Raji (cell line): ENCODE results near the gene EVI2A.

ENCODE experiments used
- POLR2A ChIP-seq: IDR thresholded peaks from 2 replicates; pipeline ENCODE4 v1.6.1; 2011; ENCODE audit warnings: low read depth, low read length, control low read depth; ENCODE audit not compliant: insufficient read depth

EVI2A gene

DNA sequence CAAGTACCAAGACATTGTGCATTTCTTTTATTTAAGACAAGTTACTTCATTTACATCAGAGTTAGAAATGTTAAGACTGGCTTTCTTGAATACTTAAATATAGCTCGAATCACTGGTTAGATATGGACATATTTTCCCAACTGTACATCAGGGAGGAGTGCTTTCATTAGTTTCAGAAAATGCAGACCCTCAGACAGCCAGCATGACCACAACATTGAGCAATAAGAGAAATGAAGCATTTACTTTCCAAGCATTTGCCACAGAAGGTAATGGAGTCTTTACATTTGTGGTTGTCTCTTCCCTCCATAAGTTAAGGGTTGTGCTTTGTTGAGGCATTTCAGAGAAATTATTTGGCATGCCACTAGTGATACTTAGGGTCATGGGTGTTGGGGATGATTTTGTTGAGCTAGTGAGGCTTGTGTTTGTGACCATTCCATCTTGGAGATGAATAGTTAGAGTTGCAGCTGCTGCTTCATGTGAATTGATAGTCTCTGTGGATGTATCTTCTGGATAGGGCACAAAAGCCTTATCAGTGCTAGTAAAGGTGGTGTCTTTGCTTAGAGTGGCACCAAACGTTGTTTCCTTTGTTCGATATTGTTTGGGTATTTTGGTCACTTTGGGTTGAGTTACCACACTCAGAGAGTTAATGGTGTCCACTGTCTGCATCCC, 26.5 kb downstream of the EVI2A start:
- no peak for TF ChIP-seq POLR2A

DNA sequence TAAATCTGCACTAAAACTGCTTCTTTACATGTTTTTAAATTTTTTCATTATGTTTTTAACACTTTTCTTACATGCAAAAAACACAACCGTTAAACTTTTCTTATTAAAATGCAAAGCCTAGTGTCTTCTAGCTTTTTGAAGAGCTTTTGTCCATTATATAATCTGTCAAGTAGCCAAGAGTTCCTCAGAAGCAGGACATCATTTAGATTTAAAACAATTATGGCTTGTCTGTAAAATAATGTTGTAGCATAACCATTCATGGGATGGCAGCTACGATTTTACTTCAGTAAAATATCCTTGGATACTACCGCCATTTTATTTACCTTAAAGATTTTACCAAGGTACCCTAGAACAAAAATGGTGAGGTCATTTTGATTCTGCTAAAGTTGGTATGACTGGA, 27.2 kb downstream of the EVI2A start:
- TF ChIP-seq POLR2A = no peak

DNA sequence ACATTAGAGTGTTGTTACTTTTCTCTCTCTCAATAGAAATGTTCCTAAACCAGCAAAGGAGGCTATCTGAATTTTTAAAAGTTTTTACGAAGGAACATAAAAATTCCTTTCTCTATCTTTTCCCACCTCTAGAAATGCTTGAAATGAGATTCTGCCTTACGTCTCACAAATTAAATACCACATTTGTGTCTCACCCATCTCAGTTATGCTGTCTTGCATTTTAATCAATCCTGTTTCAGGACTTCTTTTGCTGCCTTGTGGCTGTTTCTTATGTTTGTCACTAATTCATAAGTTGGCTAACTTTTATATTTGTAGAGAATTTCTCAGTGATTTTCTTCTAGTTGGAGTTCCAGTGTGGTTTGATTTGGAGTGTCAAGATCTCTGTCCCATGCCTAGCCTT, 27.8 kb downstream of the EVI2A start:
- TF ChIP-seq POLR2A = no peak

DNA sequence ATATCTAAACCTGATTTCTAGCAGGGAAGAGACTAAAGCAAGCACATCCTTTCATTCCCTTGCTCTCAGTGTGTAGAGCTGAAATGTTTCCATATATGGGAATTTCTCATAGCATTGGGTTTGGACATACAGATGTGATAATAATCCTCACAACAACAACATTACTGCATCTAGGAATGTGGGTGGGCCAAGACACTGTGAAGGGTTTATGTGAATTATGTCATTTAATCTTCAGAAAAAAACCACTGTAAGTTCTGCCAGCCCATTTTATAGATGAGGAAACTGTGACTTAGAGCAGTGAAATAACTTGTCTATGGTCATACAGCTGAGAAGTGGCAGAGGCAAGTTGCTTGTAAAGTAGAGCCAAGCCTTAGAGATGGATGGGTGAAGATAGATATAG, 29.6 kb downstream of the EVI2A start:
- no peak for TF ChIP-seq POLR2A

DNA sequence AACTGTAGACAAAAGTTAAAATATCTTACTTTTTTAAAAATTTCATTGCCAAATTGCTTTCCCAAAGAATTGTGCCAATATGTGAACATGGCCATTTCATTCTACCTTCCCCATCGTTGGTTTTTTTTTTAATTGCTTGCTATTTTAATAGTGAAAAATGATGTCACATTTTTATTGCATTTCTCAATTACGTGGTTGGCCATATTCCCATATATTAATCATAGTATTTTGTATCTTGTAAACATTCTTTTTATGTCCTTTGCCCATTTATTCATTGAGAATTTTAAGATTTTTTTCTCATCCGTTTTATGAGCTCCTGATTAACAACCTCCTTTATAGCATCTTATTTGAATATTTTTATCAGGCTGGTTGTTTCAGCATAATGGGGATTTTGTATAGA, 31.6 kb downstream of the EVI2A start:
- no peak for TF ChIP-seq POLR2A

DNA sequence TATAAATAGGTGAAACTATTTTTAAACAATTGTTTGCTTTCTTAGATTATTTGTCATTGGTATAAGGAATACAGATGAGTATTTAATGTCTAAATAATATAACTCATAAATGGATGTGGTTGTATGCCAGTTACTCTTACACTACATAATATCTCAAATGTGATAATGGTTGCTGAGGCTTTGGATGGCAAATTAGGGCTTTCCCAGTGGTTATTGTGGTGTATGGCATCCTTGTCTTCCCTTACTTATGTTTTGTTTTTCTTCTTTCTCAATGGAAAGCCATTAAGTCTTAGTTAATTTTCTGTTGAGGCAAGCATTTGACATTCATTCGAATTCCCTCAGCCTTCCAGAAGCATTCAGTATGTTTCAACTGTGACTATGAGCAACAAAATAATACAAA, 34.8 kb downstream of the EVI2A start:
- no peak for TF ChIP-seq POLR2A

DNA sequence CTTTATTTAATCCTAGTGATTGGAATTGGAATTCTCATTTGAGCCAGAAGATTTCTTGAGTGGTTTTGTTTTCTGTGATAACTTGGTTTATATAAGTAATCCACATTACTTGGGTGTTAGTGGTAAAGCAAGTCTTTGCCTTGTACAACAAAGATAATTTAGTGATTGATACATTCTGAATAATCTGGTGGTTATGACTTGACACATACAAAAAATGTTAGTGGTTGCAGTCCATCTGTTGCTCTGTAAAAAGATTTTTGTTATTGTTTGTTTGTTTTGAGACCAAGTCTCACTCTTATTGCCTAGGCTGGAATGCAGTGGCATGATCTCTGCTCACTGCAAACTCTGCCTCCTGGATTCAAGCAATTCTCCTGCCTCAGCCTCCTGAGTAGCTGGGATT, 37.6 kb downstream of the EVI2A start:
- TF ChIP-seq POLR2A = no peak

DNA sequence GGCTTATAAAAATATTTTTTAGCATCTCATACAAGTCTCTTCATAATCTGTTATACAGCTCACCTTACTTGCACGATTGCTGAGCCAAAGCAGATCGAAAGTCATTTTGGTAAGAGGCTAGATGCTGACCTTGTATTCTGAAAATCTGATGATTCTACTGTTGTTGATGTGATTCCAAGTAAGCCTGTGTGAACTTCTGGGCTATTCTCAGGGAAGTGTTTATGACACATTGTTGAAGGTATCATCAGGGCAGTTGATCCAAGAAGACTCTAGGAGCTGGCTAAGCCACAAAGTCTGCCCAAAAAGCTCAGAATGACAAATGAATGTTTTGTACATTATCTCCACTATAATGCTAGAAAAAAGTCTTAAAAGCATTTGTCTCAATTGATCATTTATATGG, 40.4 kb downstream of the EVI2A start:
- no peak for TF ChIP-seq POLR2A

DNA sequence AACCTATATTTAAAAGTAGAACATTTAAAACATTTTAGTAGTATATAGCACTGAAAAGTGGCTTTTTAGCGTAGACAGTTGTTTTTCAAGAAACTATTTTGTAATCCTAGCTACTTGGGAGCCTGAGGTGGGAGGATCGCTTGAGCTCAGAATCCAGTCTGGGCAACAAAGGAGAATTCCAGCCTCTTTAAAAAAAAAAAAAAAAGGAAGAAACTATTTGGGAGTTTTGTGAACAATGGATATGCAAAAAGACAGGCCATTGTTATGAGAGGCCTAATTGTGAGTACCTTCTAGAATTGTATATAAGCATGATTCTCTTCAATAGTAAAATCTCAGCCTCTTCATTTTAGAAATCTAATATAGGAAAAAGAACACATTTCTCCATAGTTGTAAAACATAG, 42.0 kb downstream of the EVI2A start:
- no peak for TF ChIP-seq POLR2A

DNA sequence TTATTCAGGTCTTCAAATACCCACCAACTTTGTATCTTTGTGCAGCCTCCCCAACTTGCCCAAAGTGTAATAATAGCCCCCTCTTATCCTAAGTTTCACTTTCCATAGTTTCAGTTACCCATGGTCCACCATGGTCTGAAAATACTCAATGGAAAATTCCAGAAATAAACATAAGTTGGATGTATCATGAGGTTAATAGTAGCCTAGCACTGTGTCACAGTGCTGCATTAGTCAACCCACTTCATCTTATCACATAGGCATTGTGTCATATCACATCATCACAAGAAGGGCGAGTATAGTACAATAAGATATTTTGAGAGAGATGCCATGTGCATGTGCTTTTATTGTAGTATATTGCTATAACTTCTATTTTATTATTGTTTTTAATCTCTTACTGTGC, 46.3 kb downstream of the EVI2A start:
- no peak for TF ChIP-seq POLR2A

DNA sequence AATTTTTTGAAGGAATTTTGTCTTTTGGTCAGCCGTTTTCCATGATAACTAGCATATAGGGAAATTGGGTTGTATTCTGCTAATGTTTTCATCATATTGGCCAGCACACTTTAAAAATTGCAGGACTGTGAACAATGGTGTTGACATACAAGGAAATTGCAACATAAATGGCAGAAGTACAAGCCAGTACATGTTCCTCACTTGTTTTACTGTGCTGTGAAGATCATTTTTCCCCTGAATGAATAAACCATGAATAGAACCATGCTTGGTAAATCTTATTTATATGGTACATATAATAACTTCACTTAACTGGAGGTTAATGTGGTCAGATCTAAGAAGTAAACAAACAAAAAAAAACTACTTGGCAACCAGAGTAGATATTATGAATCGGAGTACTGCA, 47.2 kb downstream of the EVI2A start:
- no peak for TF ChIP-seq POLR2A

DNA sequence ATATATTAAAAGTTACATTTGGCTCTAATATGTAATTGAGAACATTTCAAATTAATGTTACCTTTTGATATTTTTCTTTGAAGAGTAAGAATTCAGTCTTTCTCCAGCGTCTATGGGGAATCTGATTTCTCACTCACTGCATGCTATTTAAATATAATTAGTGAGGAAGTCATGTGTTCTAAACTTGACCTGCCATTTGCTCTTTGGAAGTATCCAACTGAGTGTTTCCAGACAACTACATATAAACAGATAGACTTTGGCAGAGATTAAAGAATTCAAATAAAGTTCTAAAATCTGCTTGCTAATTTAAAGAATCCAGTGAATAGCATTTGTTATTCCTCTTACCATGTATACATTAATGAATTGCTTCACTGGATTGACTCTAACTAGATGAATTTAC, 47.9 kb downstream of the EVI2A start:
- TF ChIP-seq POLR2A = no peak

DNA sequence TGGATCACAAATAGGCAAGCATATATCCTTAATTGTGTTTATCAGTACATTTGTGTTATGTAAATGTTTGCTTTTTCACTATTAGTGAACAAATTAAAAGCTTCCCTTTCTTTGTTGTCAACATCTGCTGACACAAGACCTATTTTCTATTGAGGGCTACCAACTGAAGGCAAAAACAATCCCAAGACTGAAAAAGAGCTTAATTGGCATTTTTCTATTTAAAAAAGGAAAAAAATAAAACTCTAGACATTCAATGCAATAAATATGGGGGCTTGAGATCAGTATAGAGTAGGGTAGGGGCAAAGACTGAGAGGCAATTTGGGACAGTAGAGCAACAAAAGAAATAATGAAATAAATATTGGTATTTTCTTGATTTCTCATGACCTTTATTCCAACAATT, 48.6 kb downstream of the EVI2A start:
- TF ChIP-seq POLR2A = no peak

DNA sequence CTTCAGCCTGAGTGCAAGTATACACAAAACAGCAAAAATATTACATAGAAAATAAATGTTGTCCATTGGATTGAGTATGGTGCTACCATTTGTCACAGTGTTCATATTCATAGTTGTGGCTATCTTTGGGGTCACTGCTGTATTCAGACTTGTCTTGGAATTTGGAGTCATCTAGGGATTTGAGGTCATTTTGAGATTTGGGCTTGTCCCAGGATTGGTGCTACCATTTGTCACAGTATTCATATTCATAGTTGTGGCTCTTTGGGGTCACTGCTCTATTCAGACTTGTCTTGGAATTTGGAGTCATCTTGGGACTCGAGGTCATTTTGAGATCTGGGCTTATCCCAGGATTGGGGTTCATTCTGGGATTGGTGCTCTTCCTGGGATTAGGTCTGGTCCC, 49.2 kb downstream of the EVI2A start:
- no peak for TF ChIP-seq POLR2A

DNA sequence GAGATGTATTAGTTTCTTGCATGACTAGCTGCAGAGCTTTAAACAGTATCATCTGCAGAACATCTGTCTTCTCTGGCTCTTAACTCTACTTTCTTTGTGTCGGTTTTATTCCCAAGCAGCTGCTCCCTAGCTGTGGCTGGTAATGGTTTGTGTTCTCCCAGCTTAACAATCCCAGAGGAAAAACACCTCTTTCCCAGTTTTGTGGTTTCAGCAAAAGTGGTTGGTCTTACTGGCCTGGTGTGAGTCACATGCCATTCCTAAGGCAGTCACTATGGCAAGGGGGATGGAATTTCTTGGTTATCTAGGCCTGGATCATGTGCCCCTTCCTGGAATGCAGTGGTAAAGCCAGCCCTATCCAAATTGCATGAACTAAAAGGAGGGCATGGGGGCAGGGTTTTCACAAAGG, 51.8 kb downstream of the EVI2A start:
- no peak for TF ChIP-seq POLR2A

DNA sequence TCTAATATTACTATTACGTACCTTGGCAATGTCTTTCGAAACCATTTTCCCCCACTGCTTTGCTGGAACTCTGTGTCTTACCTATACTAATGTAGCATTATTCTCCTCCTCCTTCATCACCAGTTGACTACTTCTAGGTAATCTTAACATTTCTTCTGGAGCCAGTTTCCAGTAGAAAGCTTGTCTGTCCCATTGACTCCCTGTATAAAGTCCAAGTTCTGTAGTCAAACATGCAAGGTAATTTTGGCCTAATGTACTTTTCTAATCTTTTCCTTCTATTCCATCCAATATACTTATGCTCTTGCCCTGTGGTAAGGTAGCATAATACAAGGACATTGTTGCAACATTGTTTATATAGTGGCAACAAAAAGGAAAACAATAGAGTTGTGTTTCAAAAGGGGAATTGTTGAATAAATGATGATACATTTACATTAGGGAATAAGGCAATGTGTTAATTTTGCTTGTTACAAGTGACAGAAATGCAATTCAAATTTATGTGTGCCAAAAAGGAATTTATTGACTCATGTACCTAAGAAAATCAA, 52.3 kb downstream of the EVI2A start:
- no peak for TF ChIP-seq POLR2A
